Gastrocnemius medialis (tissue), 4 donors: ENCODE measurements around the gene TTC32.

Experiments
- POLR2A ChIP-seq, 2 donors: fragments of 450-650 bp; IDR thresholded peaks; one replicate each; pipeline ENCODE4 v1.6.1; 2017; ENCODE audit warnings: antibody characterized with exemption in 2 of 2, mild to moderate bottlenecking in 2 of 2, moderate library complexity in 2 of 2
- TF ChIP-seq, protein P1 (sequence below), 5 experiments: fragments of 450-650 bp in 3 of 5; fragments of 200-600 bp in 2 of 5; sonication (generic) in 2 of 5; IDR thresholded peaks in 4 of 5; conservative IDR thresholded peaks in 1 of 5; 1 replicate in 4 of 5; 2 replicates in 1 of 5; pipeline ENCODE4 v1.5.1; 2016 to 2019; ENCODE audit warnings: antibody characterized with exemption in 5 of 5, mild to moderate bottlenecking in 3 of 5, moderate library complexity in 3 of 5

DNA sequence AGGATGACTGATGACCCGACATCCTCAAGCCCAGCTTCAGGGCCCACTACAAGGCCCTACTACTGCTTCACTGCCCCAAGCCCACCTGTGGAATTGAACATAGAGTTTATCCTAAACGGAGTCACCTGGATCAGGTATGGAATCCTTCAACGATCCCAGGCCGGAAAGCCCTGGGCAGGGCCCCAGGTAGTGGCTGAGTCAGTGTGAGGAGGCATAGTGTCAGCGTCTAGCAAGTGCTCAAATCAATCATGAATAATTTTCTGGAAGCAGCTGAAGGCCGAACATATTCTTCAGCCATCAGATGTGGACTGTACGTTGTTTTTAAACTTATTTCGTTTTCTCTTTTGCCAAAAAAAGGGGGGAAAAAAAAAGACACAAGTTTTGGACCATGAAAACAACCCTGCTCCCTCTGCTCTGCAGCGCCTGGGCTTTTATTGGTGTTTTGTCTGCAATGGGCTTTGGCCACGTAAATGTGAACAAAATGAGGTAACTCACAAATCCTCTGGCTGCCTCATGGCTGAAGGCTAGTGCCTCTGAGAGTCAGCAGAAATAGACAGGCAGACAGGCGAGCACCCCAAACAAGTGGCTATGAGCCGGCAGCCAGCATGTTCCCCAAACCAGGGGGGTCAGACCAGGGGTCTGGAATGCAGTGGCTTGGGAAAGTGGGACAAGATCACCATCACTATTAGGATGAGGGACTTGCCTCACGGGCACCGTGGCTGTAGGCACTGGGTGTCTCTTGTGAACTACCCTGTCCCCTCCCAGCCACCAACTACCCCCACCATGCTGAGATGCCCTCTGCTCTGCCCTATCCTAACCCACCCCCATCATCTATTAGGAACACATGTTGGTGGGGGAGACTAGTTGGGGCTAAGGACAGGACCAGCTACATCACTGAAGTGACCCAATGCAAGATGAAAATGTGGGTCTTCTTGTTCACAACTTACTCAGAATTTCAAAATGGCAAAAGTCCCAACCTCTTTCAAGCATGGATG, 51.4 kb downstream of the TTC32 start:
- TF ChIP-seq, protein P1, sequence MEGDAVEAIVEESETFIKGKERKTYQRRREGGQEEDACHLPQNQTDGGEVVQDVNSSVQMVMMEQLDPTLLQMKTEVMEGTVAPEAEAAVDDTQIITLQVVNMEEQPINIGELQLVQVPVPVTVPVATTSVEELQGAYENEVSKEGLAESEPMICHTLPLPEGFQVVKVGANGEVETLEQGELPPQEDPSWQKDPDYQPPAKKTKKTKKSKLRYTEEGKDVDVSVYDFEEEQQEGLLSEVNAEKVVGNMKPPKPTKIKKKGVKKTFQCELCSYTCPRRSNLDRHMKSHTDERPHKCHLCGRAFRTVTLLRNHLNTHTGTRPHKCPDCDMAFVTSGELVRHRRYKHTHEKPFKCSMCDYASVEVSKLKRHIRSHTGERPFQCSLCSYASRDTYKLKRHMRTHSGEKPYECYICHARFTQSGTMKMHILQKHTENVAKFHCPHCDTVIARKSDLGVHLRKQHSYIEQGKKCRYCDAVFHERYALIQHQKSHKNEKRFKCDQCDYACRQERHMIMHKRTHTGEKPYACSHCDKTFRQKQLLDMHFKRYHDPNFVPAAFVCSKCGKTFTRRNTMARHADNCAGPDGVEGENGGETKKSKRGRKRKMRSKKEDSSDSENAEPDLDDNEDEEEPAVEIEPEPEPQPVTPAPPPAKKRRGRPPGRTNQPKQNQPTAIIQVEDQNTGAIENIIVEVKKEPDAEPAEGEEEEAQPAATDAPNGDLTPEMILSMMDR (IDR thresholded peaks at IDR 0.05 in 4 of 5, conservative IDR thresholded peaks at IDR 0.05 in 1 of 5) = no peak
- no peak for TF ChIP-seq POLR2A (IDR thresholded peaks at IDR 0.05)
